ENCODE results near the gene MASP1. TPM values are rescaled to one million over a fixed set of nuclear protein-coding genes. Genes with fewer than 3 reads are reported as not detected.
A peak's percentile ranks its signal among the peaks of the same experiment; 100 is the strongest.

MASP1 gene
- total RNA-seq, 1 donor from 2014 or later, result 2.0 TPM

- Mint-ChIP-seq H3K4me3 (ENCODE audit: unreplicated experiment) (no peak overlapping the region), H3K4me1 (ENCODE audit: low read depth) (peaks cover 32% of the 10 kb centered on the region), H3K9me3 (ENCODE audit: low read depth) (peaks cover 25% of the 10 kb centered on the region), H3K36me3 (ENCODE audit: low read depth) (peaks cover 7% of the 10 kb centered on the region), H3K27ac (ENCODE audit: unreplicated experiment) (no peak overlapping the region), H3K27me3 (ENCODE audit: low read depth) (no peaks in the 10 kb centered on the region)
- TF ChIP-seq CTCF (IDR thresholded peaks at IDR 0.05), result no peak
- DNase-seq (ENCODE audit: low spot score), result no peak
Observed at GRCh38 chr3:187266691-187267090, 24.8 kb downstream of the MASP1 start.

DNA sequence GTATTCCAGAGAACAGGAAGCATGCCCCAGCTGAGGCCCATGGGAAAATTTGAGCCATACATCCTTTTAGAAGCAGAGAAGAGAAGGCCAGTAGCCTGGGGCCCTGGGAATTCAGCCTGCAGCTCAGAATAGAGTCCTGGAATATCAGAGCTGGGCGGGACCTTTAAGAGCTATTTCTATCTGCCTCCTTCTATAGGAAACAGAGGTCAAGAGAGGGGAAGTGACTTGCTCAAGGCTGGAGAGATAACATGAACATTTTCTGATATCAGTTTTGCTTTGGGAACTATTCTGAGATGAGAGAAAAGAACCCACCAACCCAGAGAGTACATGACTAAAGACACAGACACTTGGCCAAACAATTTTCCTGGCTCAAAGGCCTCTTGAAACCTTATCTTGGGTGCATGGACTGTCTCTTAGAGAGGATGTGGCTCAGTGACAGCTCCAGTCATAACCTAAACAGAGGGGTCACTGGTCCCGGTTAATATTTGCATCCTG lies 26.0 kb downstream of the MASP1 start:
- H3K27ac Mint-ChIP-seq (ENCODE audit: unreplicated experiment), result peak overlapping the region; percentile 72
- H3K4me3 Mint-ChIP-seq (ENCODE audit: unreplicated experiment), result no peak overlapping the region
- no peak for TF ChIP-seq CTCF (IDR thresholded peaks at IDR 0.05)
- peaks cover 32% of the 10 kb centered on the region for H3K4me1 Mint-ChIP-seq (ENCODE audit: low read depth)
- H3K36me3 Mint-ChIP-seq (ENCODE audit: low read depth), result peaks cover 7% of the 10 kb centered on the region
- DNase-seq (ENCODE audit: low spot score), result no peak
- peaks cover 27% of the 10 kb centered on the region for H3K9me3 Mint-ChIP-seq (ENCODE audit: low read depth)
- no peaks in the 10 kb centered on the region for H3K27me3 Mint-ChIP-seq (ENCODE audit: low read depth)

GRCh38 chr3:187264911-187265310 lies 26.6 kb downstream of the MASP1 start:
- no peak overlapping the region for H3K4me3 Mint-ChIP-seq (ENCODE audit: unreplicated experiment)
- H3K9me3 Mint-ChIP-seq (ENCODE audit: low read depth), result peaks cover 21% of the 10 kb centered on the region
- H3K36me3 Mint-ChIP-seq (ENCODE audit: low read depth), result peaks cover 3% of the 10 kb centered on the region
- H3K27me3 Mint-ChIP-seq (ENCODE audit: low read depth), result no peaks in the 10 kb centered on the region
- no peak for TF ChIP-seq CTCF (IDR thresholded peaks at IDR 0.05)
- peaks cover 32% of the 10 kb centered on the region for H3K4me1 Mint-ChIP-seq (ENCODE audit: low read depth)
- no peak for DNase-seq (ENCODE audit: low spot score)
- peak overlapping the region; percentile 77 for H3K27ac Mint-ChIP-seq (ENCODE audit: unreplicated experiment)

- Mint-ChIP-seq H3K36me3 (ENCODE audit: low read depth) (no peaks in the 10 kb centered on the region), H3K4me3 (ENCODE audit: unreplicated experiment) (no peak overlapping the region), H3K27me3 (ENCODE audit: low read depth) (no peaks in the 10 kb centered on the region), H3K9me3 (ENCODE audit: low read depth) (peaks cover 13% of the 10 kb centered on the region), H3K4me1 (ENCODE audit: low read depth) (peaks cover 32% of the 10 kb centered on the region), H3K27ac (ENCODE audit: unreplicated experiment) (peak overlapping the region; percentile 77)
- TF ChIP-seq CTCF (IDR thresholded peaks at IDR 0.05), result no peak
- no peak for DNase-seq (ENCODE audit: low spot score)
Observed at GRCh38 chr3:187264021-187264420, 27.5 kb downstream of the MASP1 start.

DNA sequence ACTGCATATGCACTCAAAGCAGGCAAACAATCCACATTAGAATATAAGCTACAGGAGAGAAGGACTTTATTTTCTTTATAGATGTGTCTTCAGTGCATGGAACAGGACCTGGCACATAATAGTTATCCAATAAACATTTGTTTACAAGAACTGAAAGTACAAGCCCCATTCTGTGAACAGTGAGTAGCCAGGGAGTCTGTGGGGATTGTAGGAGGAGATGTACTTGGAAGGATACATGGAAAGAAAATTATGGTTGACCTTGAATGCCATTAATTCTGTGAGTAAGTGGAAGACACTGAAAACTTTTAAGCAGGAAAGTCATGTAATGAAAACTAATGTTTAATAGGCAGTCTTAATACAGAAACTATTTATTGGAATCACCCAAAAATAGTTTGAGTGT lies 28.3 kb downstream of the MASP1 start:
- Mint-ChIP-seq H3K27ac (ENCODE audit: unreplicated experiment) (peak overlapping the region; percentile 60), H3K4me1 (ENCODE audit: low read depth) (peaks cover 32% of the 10 kb centered on the region), H3K27me3 (ENCODE audit: low read depth) (no peaks in the 10 kb centered on the region), H3K36me3 (ENCODE audit: low read depth) (no peaks in the 10 kb centered on the region), H3K9me3 (ENCODE audit: low read depth) (peaks cover 10% of the 10 kb centered on the region), H3K4me3 (ENCODE audit: unreplicated experiment) (no peak overlapping the region)
- no peak for DNase-seq (ENCODE audit: low spot score)
- no peak for TF ChIP-seq CTCF (IDR thresholded peaks at IDR 0.05)
